Measurements from ENCODE around the gene MUC4.

The MUC4 gene

GRCh38 chr3:195811756-195812155 is at the start of gene MUC4:
MUC4 (minus strand) TSS chr3:195811929; CDS start chr3:195811817, 112 bp downstream.
- DNase-seq: no peak

- no peak for DNase-seq
Measured at GRCh38 chr3:195860456-195860855, 48.7 kb upstream of the MUC4 start.

- DNase-seq: peak in 1 of 56 donors; percentile 16
Measured at GRCh38 chr3:195859846-195860411, 48.2 kb upstream of the MUC4 start.

- DNase-seq: peak in 45 of 56 donors; percentile 6 to 87 (median 49)
Measured at GRCh38 chr3:195859061-195859845, 47.5 kb upstream of the MUC4 start.

- DNase-seq: no peak
Measured at GRCh38 chr3:195856410-195857084, 44.8 kb upstream of the MUC4 start.

- no peak for DNase-seq
Measured at GRCh38 chr3:195855471-195856409, 44.0 kb upstream of the MUC4 start.

- no peak for DNase-seq
Measured at GRCh38 chr3:195854628-195855294, 43.0 kb upstream of the MUC4 start.

GRCh38 chr3:195853996-195854395 is 42.3 kb upstream of the MUC4 start:
- DNase-seq: no peak

- DNase-seq: no peak
Measured at GRCh38 chr3:195853036-195853435, 41.3 kb upstream of the MUC4 start.

- DNase-seq: peak in 52 of 56 donors; percentile 29 to 94 (median 72)
Measured at GRCh38 chr3:195850857-195851543, 39.3 kb upstream of the MUC4 start.

- DNase-seq: peak in 3 of 56 donors; percentile 12 to 25 (median 14)
Measured at GRCh38 chr3:195849322-195850074, 37.8 kb upstream of the MUC4 start.

GRCh38 chr3:195847055-195847950 is 35.6 kb upstream of the MUC4 start:
- no peak for DNase-seq

- no peak for DNase-seq
Measured at GRCh38 chr3:195845483-195845882, 33.8 kb upstream of the MUC4 start.

- no peak for DNase-seq
Measured at GRCh38 chr3:195844671-195845218, 33.0 kb upstream of the MUC4 start.

- no peak for DNase-seq
Measured at GRCh38 chr3:195839260-195840010, 27.7 kb upstream of the MUC4 start.

GRCh38 chr3:195838714-195839113 is 27.0 kb upstream of the MUC4 start:
- no peak for DNase-seq

Data from nucleus accumbens (tissue), 56 donors.